ENCODE measurements around the gene ACADVL. TPM values are rescaled to one million over a fixed set of nuclear protein-coding genes. Genes with fewer than 3 reads are reported as not detected.
A peak's percentile ranks its signal among the peaks of the same experiment; 100 is the strongest.

ACADVL gene
- total RNA-seq, 1 donor from 2014 or later = 702 TPM

MicroRNAs encoded within 50 kb of the gene (microRNA counts, 767-probe panel; counts per million panel counts)
- microRNA hsa-miR-324-3p (not detected), microRNA hsa-miR-324-5p (10,491 counts per million, percentile 44 among the panel's probes with 10 or more counts)

Small RNA genes within 50 kb of the gene (microRNA-seq; reads per million reads assigned to microRNA genes)
- gene MIR324 = 5,487 reads per million, percentile 93 among the genes with 10 or more reads in this experiment

Other genes with a start within 250 kb of the ACADVL start
- gene ALOX12, start 223.9 kb upstream of the ACADVL start, total RNA-seq = not detected in 2 replicates
- gene RNASEK, start 207.3 kb upstream of the ACADVL start, total RNA-seq = 205 and 259 TPM in 2 replicates
- not detected in 2 replicates for gene BCL6B, start 196.9 kb upstream of the ACADVL start, total RNA-seq
- gene SLC16A13, start 183.9 kb upstream of the ACADVL start, total RNA-seq = 0.10 and 0.75 TPM in 2 replicates
- 0.78 TPM in 1 of 2 replicates, not detected in the other for gene SLC16A11, start 175.8 kb upstream of the ACADVL start, total RNA-seq
- not detected in 2 replicates for gene CLEC10A, start 139.7 kb upstream of the ACADVL start, total RNA-seq
- not detected in 2 replicates for gene ASGR2, start 105.1 kb upstream of the ACADVL start, total RNA-seq
- 0.13 TPM in 1 of 2 replicates, not detected in the other for gene ASGR1, start 40.6 kb upstream of the ACADVL start, total RNA-seq
- 11.8 and 18.7 TPM in 2 replicates for gene DLG4, start 102 bp upstream of the ACADVL start, total RNA-seq
- 71.0 and 80.5 TPM in 2 replicates for gene DVL2, start 14.6 kb downstream of the ACADVL start, total RNA-seq
- gene PHF23, start 19.5 kb downstream of the ACADVL start, total RNA-seq = 52.3 and 54.7 TPM in 2 replicates
- gene GABARAP, start 22.5 kb downstream of the ACADVL start, total RNA-seq = 239 and 315 TPM in 2 replicates
- 69.1 and 88.9 TPM in 2 replicates for gene CTDNEP1, start 31.8 kb downstream of the ACADVL start, total RNA-seq
- gene ELP5, start 32.3 kb downstream of the ACADVL start, total RNA-seq = 75.1 and 81.8 TPM in 2 replicates
- not detected in 2 replicates for gene CLDN7, start 42.5 kb downstream of the ACADVL start, total RNA-seq
- gene SLC2A4, start 61.8 kb downstream of the ACADVL start, total RNA-seq = 20.0 and 28.3 TPM in 2 replicates
- gene YBX2, start 74.7 kb downstream of the ACADVL start, total RNA-seq = 4.1 and 9.6 TPM in 2 replicates
- gene EIF5A, start 87.7 kb downstream of the ACADVL start, total RNA-seq = 510 and 518 TPM in 2 replicates
- gene GPS2, start 95.4 kb downstream of the ACADVL start, total RNA-seq = 92.2 and 95.8 TPM in 2 replicates
- 19.5 and 22.3 TPM in 2 replicates for gene NEURL4, start 109.4 kb downstream of the ACADVL start, total RNA-seq
- gene ACAP1, start 116.6 kb downstream of the ACADVL start, total RNA-seq = not detected in 2 replicates
- gene KCTD11, start 132.2 kb downstream of the ACADVL start, total RNA-seq = 10.0 and 10.1 TPM in 2 replicates
- not detected in 2 replicates for gene TMEM95, start 135.2 kb downstream of the ACADVL start, total RNA-seq
- not detected in 2 replicates for gene TNK1, start 161.2 kb downstream of the ACADVL start, total RNA-seq
- 15.1 and 22.3 TPM in 2 replicates for gene PLSCR3, start 174.6 kb downstream of the ACADVL start, total RNA-seq
- gene TMEM256, start 184.2 kb downstream of the ACADVL start, total RNA-seq = 69.6 and 76.5 TPM in 2 replicates
- gene NLGN2, start 187.9 kb downstream of the ACADVL start, total RNA-seq = 5.7 and 7.2 TPM in 2 replicates
- not detected in 2 replicates for gene SPEM1, start 200.4 kb downstream of the ACADVL start, total RNA-seq
- not detected in 2 replicates for gene SPEM2, start 205.7 kb downstream of the ACADVL start, total RNA-seq
- not detected in 2 replicates for gene SPEM3, start 208.9 kb downstream of the ACADVL start, total RNA-seq
- gene TMEM102, start 215.5 kb downstream of the ACADVL start, total RNA-seq = 0.13 and 0.21 TPM in 2 replicates
- gene FGF11, start 219.6 kb downstream of the ACADVL start, total RNA-seq = 41.7 and 89.9 TPM in 2 replicates
- gene CHRNB1, start 225.1 kb downstream of the ACADVL start, total RNA-seq = 213 and 222 TPM in 2 replicates